Lower lobe of right lung (tissue), 2 donors: ENCODE data around the gene GEMIN5. TPM values are rescaled to one million over a fixed set of nuclear protein-coding genes. Genes with fewer than 3 reads are reported as not detected.

Source experiments
- ATAC-seq, 2 donors: fragments of 200-7000 bp; cut with Tn5 transposase; one replicate each; pipeline ENCODE4 v1.9.1; 2020 to 2022; ENCODE audit warnings: mild to moderate bottlenecking in 2 of 2, moderate library complexity in 2 of 2
- DNase-seq: peaks from one replicate; pipeline ENCODE4 v3.0.0-alpha.2; 2020
- H3K27ac ChIP-seq: fragments of 200-600 bp; one replicate; pipeline ENCODE4 v1.8.0; 2022
- H3K27me3 ChIP-seq: fragments of 200-600 bp; one replicate; pipeline ENCODE4 v1.8.0; 2022; ENCODE audit warnings: low read depth
- H3K36me3 ChIP-seq: fragments of 200-600 bp; one replicate; pipeline ENCODE4 v1.8.0; 2022; ENCODE audit warnings: mild to moderate bottlenecking
- H3K4me1 ChIP-seq: fragments of 200-600 bp; one replicate; pipeline ENCODE4 v1.8.0; 2022
- H3K4me3 ChIP-seq: fragments of 200-600 bp; one replicate; pipeline ENCODE4 v1.8.0; 2022; ENCODE audit warnings: mild to moderate bottlenecking
- H3K9me3 ChIP-seq: fragments of 200-600 bp; one replicate; pipeline ENCODE4 v1.8.0; 2022
- CTCF ChIP-seq: fragments of 200-600 bp; IDR thresholded peaks from one replicate; pipeline ENCODE4 v1.8.0; 2022; ENCODE audit warnings: antibody characterized with exemption, mild to moderate bottlenecking
- intact Hi-C: fragments of 100-400 bp; cut with DNase I; formaldehyde crosslinking; loops from one replicate; pipeline ENCODE4 v1.11.0; 2022
- total RNA-seq: library from RNA; stranded (reverse); fragmentation: NEBNext Ultra II Directional; extraction: Animal tissue kit (Norgen Biotek cat#: 25700); gene quantifications from one replicate; pipeline ENCODE4 v1.2.1, GENCODE V29; 2021
- donor health status: DM: no; HTN: yes; CAD: no; lungs with severe emphysema.

GEMIN5 gene
- total RNA-seq, 1 donor from 2014 or later = 13.4 TPM

- intact Hi-C loops = no loop called here
- no peak for DNase-seq
- Histone ChIP-seq H3K36me3 (peaks cover 69% of the 10 kb centered on the region), H3K4me3 (no peak overlapping the region), H3K27me3 (no peaks in the 10 kb centered on the region), H3K27ac (no peak overlapping the region), H3K4me1 (peaks cover 40% of the 10 kb centered on the region), H3K9me3 (no peaks in the 10 kb centered on the region)
- no peak for TF ChIP-seq CTCF
- ATAC-seq = peak in 1 of 2 donors; percentile 8
These were observed 72.4 kb downstream of the GEMIN5 start for GRCh38 chr5:154865466-154866184.

- intact Hi-C loops = no loop called here
- H3K36me3 ChIP-seq = peaks cover 54% of the 10 kb centered on the region
- TF ChIP-seq CTCF = no peak
- H3K4me1 ChIP-seq = peaks cover 52% of the 10 kb centered on the region
- H3K27me3 ChIP-seq = no peaks in the 10 kb centered on the region
- no peak for DNase-seq
- no peaks in the 10 kb centered on the region for H3K9me3 ChIP-seq
- H3K27ac ChIP-seq = no peak overlapping the region
- H3K4me3 ChIP-seq = no peak overlapping the region
- ATAC-seq = no peak
These were observed 74.5 kb downstream of the GEMIN5 start for GRCh38 chr5:154863291-154864080.

- H3K4me3 ChIP-seq = no peak overlapping the region
- no peak for ATAC-seq
These were observed 75.2 kb downstream of the GEMIN5 start for GRCh38 chr5:154862766-154863165.

GRCh38 chr5:154861946-154862345 is 76.1 kb downstream of the GEMIN5 start:
- Histone ChIP-seq H3K27ac (no peak overlapping the region), H3K4me3 (peak overlapping the region; percentile 76)

More at GRCh38 chr5:154862766-154863165, 75.2 kb downstream of the GEMIN5 start:
- intact Hi-C loops = no loop called here
- Histone ChIP-seq H3K36me3 (peaks cover 47% of the 10 kb centered on the region), H3K27me3 (no peaks in the 10 kb centered on the region), H3K4me1 (peaks cover 52% of the 10 kb centered on the region), H3K27ac (no peak overlapping the region), H3K9me3 (no peaks in the 10 kb centered on the region)
- TF ChIP-seq CTCF = no peak
- no peak for DNase-seq

GRCh38 chr5:154860765-154861164 is 77.2 kb downstream of the GEMIN5 start:
- H3K27ac ChIP-seq = peak overlapping the region; percentile 100
- no peak for DNase-seq
- ATAC-seq = no peak
- no peak for TF ChIP-seq CTCF
- no peaks in the 10 kb centered on the region for H3K27me3 ChIP-seq
- intact Hi-C loops = no loop called here
- H3K4me1 ChIP-seq = peaks cover 58% of the 10 kb centered on the region
- no peaks in the 10 kb centered on the region for H3K9me3 ChIP-seq
- peaks cover 27% of the 10 kb centered on the region for H3K36me3 ChIP-seq
- peak overlapping the region; percentile 76 for H3K4me3 ChIP-seq

More at GRCh38 chr5:154861946-154862345, 76.1 kb downstream of the GEMIN5 start:
- no peak for TF ChIP-seq CTCF
- Histone ChIP-seq H3K36me3 (peaks cover 39% of the 10 kb centered on the region), H3K9me3 (no peaks in the 10 kb centered on the region), H3K27me3 (no peaks in the 10 kb centered on the region), H3K4me1 (peaks cover 52% of the 10 kb centered on the region)
- intact Hi-C loops = no loop called here
- no peak for ATAC-seq
- no peak for DNase-seq
